HG03066 (cell line): ENCODE results near the gene NELL1.
"Not testable (repeated sequence)": the region's sequence is repeated elsewhere in the genome, so short reads cannot be mapped to it uniquely, and the experiment has no call there.

Experiments used
- ATAC-seq: cut with Tn5 transposase; IDR thresholded peaks from one replicate; pipeline ENCODE4 v1.9.1; 2021; ENCODE audit warnings: low read depth; ENCODE audit not compliant: unreplicated experiment

The NELL1 gene

DNA sequence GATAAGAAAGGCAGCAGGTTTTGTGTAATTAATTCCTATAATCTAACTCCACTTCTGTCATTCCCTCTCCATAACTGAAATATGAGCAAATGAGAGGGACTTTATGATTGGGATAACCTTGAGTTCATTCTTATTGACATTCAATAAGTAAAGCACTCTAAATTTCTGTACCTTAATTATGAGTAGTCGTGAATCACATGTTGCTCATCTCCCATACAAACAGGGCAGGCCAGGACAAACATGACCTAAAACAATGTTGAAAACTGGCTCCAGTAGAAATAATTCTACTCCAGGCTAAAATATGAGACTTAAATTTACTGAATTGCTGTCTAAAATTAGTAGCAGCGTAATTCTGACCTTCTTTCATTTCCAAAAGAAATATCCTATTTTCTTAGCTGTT is 505.4 kb downstream of the NELL1 start:
- no peak for ATAC-seq

DNA sequence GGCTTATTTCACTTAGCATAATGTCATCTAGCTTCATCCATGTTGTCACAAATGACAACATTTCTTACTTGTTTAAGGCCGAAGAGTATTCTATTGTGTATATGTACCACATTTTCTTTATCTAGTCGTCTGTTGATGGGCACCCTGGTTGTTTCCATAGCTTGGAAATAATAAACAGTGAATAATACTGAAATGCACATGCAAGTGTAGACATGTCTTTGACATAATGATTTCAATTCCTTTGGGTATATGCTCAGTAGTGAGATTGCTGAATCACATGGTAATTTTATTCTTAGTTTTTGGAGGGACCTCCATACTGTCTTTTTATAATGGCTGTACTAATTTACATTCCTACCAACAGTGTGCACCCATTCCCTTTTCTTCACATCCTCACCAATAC is 508.0 kb downstream of the NELL1 start:
- no peak for ATAC-seq

DNA sequence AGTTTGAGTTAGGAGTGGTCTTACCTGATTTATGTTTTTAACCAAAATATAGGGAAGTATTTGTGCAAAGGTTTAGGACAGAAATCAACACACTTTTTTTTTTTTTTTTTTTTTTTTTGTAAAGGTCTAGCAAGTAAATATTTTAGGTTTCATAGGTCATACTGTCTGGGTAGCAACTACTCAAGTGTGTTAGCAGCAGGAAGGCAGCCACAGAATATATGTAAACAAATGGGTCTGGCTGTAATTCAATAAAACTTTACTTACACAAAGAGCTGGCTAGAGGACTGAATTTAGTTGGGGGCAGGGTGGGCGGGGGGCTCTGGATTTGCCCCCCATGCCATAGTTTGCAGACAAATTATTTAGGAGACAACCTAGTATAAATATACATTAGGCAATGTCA is 510.4 kb downstream of the NELL1 start:
- ATAC-seq: no peak

DNA sequence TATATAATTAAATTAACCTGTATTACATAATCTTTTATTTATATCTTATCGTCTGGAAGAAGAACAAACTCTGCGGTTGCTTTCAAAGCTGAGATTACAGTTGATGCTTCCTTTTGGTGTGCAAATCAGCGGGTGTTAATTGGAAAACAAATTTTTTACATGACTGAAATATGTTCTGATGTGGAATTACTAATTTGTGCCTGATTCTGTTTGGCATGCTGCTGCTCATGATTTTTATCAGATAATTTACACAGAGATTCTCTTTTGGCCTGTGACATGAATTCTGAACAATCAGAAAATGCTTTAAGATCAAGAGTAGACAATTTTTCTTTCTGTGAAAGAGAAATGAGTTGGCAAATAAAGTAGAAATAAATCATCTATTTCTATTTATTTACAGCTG is 510.8 kb downstream of the NELL1 start:
- ATAC-seq: no peak

DNA sequence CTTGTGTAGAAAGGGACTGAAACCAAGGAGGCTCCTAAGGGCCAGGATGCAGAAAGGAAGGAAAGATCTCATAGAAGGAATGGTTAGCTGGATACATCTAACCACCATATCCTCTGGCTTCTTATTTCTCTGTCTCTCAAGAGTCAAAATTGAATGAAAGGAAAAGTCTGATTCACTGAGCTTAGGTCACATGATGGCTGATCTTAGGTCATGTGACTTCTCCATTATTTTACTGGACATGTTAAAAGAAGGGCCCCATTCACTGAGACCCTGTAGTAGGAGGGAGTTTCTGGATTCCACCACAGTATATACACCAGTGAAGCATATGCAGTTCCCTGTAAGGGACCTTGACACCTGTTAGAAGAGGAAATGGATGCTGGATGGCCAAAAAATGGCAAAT is 516.6 kb downstream of the NELL1 start:
- no peak for ATAC-seq

DNA sequence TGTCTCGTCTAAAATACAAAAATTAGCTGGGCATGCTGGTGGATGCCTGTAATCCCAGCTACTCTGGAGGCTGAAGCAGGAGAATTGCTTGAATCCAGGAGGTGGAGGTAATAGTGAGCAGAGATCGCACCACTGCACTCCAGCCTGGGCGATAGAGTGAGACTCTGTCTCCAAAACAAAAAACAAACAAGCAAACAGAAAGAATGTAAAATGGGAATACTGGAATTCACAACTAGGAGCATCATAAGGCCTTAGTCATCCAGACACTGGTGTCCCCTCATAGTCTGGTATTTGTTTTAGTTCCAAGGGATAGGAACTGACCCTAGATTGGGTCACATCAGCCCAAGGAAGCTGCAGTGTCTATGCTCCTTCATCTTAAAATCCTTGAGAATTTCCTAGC is 520.8 kb downstream of the NELL1 start:
- no peak for ATAC-seq

DNA sequence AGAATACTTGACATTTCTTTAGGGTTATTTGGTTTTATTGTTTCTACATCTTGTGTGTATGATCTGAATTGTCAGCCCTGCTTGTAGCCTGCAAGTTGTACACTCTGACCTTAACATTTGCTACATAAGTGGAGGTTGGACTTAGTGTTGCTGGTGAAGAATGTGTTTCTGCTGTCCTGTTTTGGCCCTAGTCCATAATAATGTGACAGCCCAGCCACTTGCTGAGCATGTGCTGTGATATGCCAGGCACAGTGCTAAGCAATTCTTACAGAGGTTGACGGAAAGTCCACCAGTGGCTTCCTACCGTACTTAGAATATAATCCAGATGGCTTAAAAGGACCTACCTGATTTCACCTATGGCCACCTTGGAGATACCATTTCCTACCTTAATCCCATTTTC is 526.6 kb downstream of the NELL1 start:
- ATAC-seq: no peak

DNA sequence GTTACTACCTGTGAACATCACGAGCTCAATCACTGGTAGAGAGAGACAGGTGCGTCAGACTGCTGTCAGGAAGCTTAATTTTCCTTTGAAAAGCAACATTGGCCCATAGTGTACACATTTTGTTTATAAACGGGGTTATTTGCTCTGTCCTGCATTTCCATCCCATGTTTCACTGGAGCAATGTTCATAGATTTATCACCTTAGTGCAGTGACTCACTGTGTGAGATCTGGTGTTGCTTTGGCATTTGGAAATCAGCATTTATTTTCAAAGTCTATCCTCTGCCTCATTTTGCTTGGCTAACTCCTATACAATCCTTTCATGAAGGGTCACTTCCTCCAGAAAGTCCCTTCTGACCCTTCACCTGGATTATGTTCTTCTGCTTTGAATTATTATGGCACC is 529.1 kb downstream of the NELL1 start:
- no peak for ATAC-seq

DNA sequence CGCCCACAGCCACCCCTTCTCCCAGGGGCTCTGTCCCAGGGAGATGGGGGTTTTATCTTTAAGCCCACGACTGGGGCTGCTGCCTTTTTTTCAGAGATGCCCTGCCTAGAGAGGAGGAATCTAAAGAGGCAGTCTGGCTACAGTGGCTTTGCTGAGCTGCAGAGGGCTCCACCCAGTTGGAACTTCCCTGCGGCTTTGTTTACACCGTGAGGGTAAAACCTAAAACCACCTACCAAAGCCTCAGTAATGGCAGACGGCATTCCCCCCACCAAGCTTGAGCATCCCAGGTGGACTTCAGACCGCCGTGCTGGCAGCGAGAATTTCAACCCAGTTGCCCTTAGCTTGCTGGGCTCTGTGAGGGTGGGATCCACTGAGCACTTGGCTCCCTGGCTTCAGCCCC is 535.8 kb downstream of the NELL1 start:
- no peak for ATAC-seq

DNA sequence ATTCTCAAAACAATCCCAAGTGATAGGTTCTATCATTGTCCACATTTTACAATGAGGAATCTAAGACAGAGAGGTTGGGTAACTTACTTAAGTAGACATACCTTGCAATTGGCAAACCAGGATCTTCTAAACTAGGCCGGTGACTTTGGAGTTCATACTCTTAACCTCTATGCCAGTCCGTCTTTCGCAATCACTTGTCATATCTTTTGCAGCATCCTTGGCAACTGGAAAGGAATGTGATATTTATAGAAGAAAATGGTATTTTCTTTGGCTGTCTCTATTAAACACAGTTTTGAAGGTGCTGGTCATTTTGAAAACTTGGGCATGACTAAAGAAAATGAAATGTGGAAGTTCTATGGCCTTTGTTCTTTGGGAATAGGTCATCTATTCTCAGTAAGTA is 556.5 kb downstream of the NELL1 start:
- no peak for ATAC-seq

DNA sequence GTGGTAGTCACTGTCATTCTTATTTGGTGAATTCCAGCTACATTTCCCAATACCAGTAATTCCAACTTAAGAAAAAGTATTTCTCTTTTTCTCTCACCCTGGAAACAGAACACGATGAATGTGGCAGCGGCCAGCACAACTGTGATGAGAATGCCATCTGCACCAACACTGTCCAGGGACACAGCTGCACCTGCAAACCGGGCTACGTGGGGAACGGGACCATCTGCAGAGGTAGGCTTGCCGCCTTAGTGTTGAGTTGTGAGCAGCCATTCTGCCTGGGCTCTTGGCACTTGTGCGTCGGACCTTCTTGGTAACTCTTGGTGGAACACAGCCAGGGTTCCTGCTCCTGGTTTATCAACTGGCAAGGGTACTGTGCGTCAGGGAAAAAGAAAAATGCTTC is 559.8 kb downstream of the NELL1 start:
- ATAC-seq: no peak

DNA sequence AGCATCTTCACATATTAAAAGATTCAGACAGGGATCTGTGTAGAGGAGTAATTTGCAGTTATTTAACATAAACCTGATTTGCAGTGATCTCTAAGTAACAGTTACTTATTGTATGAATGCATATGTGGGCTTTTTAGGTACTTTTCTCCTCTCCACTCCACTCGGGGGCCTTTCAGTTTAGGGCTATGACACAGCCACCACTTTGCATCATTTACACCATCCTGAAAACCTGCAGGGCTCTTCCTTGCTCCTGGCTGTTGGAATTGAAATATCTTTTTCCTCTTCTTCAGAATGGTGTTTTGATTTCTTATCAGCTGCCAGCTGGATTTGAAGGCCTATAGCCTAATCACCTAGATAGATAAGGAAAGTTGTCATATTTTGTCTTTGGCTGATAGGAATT is 580.8 kb downstream of the NELL1 start:
- ATAC-seq: no peak

DNA sequence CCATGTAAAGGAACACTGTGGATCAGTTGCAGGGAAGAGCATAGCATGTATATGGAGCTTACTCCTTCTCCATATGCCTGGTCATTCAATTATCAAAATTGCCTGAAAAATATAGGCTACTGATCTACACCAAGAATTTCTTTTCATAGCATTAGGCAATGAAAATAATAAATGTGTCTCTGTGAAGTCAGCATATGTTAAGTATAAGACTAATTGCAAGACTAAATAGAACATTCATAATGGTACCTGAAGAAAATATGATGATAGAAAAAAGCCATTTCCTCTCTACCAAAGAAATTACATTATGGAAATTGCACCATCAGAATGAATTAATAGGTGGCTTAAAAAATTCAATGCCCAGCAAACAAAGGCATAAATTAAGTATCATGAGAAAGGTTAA is 584.7 kb downstream of the NELL1 start:
- no peak for ATAC-seq

DNA sequence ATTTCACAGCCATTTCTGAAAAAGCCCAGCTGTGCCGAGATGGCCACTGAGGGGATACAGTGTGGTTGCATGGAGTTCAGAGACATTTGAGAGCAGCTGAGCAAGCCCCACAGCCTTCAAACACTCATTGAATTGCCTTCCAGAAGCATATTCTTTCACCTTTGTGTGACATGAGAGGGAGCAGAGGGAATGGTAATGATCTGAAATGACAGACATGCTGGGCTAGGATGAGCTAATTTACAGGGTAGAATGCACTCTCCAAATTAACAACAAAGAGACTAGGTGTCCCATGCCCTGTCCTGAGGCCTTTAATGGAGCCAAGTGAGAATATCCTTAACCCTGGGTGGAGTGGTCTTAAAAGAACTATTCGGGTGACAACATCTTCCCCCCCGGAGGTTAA is 585.4 kb downstream of the NELL1 start:
- ATAC-seq: no peak

DNA sequence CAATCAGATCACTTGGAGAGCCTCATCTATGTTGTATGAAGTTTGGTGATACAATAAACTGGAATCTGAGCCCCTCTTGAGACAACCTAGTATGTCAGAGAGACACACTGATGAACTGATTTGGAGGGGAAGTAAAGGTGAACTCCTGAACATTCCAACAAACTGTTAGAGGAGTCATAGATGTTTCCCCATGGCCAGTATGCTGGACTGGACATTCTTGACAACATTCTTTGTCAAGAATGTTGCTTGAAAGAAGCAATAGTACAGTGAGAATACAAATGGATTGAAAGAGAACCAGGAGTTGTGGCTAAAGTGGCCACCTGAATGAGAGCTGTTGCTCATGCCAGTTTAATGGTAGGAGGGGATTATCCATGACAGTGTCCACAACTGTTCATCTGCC is 588.1 kb downstream of the NELL1 start:
- ATAC-seq: no peak

DNA sequence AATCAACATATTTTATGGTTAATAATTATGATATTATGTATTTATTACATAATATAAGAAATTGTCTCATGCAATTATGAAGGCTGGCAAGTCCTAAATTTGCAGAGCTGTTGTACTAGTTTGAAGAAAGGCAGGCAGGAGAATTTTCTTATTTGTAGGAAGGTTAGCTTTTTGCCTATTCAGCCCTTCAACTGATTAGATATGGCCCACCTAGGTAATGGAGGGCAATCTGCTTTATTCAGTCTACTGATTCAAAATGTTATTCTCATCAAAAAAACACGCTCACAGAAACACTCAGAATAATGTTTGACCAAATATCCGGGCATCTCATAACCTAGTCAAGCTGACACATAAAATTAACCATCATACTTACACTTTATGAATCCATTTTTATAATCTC is 589.0 kb downstream of the NELL1 start:
- no peak for ATAC-seq

DNA sequence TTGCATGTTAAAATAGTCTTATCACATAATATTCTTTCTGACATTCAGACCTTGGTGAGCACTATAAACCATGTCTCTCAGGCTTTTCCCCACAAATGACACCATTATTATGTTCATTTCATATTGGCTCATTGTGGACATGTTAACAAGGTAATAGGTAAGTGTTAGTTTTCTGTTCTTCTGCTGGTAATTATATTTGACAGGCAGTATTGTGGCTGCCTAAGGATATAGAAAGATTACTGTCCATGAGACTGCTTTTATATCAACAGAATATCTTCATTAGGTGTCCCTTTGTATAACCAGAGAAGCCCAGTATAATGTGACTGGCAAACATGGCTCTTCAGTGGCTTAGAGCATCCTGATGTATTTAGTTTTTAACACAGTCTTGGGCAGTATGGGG is 590.7 kb downstream of the NELL1 start:
- no peak for ATAC-seq

DNA sequence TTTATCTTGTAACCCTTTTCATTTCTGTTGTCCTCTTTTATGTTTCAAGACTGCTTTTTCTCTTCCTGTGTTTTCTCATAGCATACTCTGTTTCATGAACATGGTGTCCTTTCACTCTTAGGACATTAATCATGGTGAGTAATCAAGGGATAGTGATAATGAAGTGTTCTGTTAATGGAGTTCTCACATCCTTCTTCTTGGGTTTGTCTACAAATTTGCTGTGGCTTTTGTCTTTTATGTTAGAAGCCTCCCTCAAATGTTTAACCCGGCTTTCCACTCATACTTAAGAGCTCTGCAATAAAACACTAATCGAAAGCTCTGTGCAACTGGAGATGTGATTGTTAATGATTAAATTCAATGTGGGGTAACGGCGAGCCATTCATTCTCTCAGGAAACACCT is 593.6 kb downstream of the NELL1 start:
- no peak for ATAC-seq

DNA sequence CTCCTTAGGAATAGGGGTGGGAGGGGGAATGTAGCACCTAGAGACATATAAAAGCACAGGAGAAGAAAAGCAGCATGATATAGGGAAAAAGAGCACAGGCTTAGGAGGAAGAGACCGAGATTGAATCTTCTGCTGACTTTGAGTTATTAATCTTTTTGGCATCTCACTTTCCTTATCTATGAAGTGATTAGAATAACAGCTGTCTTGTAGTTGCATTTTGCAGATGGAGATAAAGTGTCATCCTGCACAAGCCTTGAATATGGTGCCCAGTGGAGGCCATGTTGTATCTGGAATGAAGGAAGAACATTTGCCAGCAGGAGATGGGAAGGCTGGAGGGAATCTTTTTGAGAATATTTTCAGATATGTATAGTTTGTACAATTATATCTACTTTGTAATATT is 594.7 kb downstream of the NELL1 start:
- ATAC-seq: no peak

DNA sequence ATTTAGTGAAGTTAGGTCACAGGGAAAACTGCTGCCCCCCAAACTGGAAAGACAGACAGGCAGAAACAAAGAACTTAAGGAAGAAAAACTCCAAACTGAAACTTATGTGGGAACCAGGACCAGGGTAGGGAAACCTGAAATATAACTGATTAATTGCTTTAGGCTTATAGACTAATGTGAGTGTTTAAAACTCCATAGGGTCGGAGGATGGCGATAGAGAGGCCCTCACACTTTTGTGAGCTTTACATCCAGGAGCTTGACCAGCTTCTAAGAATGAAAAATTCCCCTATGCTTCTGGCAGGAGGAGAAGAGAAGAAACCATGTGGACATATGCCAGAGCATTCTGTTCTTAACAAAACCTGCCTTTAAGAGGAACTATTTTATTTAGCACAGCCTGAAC is 598.6 kb downstream of the NELL1 start:
- no peak for ATAC-seq

DNA sequence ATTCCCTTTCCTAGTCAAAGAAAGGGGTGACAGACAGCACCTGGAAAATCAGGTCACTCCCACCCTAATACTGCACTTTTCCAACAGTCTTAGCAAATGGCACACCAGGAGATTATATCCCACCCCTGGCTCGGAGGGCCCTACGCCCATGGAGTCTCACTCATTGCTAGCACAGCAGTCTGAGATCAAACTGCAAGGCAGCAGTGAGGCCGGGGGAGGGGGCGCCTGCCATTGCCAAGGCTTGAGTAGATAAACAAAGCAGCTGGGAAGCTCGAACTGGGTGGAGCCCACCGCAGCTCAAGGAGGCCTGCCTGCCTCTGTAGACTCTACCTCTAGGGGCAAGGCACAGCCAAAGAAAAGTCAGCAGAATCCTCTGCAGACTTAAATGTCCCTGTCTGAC is 602.8 kb downstream of the NELL1 start:
- ATAC-seq: not testable (repeated sequence)

DNA sequence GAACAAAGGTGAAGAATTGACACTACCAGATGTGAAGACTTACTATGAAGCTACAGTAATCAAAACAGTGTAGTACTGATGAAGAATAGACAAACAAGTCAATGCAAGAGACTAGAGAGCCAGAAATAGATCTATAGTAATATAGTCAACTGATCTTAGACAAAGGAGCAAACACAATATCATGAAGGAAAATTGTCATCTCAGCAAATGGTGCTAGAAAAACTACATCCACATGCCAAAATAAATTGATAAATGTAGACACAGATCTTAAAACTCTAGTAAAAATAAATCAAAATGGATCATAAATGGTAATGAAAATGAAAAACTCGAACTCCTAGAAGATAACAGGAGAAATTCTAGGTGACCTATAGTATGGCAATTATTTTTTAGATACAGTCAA is 609.5 kb downstream of the NELL1 start:
- no peak for ATAC-seq

DNA sequence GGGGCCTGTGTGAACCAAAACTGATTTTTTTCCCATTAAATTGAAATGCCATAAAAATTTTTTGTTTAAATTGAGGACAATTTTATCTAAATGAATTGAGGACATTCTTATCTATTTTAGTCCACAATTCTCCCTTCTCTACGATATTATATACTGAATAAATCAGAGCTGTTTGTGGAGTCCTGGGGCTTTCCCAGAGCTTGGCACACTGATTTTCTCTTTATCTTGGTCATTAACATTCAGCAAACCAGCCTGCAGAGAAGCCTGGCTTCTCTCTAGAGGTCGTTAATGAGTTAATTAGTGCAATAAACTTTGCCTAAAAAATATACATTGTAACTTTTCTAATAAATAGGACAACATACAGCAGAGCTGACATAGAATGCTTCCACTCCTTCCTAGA is 615.7 kb downstream of the NELL1 start:
- ATAC-seq: no peak

DNA sequence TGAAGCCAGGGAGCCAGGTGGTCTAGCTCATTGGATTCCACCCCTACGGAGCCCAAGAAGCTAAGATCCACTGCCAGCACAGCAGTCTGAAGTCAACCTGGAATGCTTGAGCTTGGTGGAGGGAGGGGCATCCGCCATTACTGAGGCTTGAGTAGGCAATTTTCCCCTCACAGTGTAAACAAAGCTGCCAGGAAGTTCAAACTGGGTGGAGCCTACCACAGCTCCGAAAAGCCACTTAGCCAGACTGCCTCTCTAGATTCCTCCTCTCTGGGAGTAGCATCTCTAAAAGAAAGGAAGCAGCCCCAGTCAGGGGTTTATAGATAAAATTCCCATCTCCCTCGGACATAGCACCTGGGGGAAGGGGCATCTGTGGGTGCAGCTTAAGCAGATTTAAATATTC is 620.3 kb downstream of the NELL1 start:
- no peak for ATAC-seq
